T-helper 2 cell treated with Interferon-gamma antibody and Interleukin-4, amounts not matched to agents 100 ng/mL and 5 ng/mL, for 36 hours (primary cell): Measurements from ENCODE around the gene SFRP4. TPM values are rescaled to one million over a fixed set of nuclear protein-coding genes. Genes with fewer than 3 reads are reported as not detected.
"Not testable (repeated sequence)": the region's sequence is repeated elsewhere in the genome, so short reads cannot be mapped to it uniquely, and the experiment has no call there.

Source experiments
- intact Hi-C: fragments of 100-400 bp; cut with micrococcal nuclease; formaldehyde crosslinking; loops from one replicate; pipeline ENCODE4 v1.15.1; 2023
- total RNA-seq: library from RNA; stranded (reverse); gene quantifications from 2 replicates; pipeline ENCODE4 v1.2.3, GENCODE V29; 2022

Gene SFRP4
- total RNA-seq, result not detected in 2 replicates

- intact Hi-C loops, result no loop called here
These were observed at the start of gene SFRP4 for GRCh38 chr7:37916673-37917660. TSS of gene SFRP4 (minus strand) at chr7:37916817. CDS start at chr7:37916537, 280 bp downstream.

- intact Hi-C loops, result no loop called here
These were observed 47.6 kb upstream of the SFRP4 start for GRCh38 chr7:37964196-37964595.

GRCh38 chr7:37961251-37961650 lies 44.6 kb upstream of the SFRP4 start:
- intact Hi-C loops, result no loop called here

DNA sequence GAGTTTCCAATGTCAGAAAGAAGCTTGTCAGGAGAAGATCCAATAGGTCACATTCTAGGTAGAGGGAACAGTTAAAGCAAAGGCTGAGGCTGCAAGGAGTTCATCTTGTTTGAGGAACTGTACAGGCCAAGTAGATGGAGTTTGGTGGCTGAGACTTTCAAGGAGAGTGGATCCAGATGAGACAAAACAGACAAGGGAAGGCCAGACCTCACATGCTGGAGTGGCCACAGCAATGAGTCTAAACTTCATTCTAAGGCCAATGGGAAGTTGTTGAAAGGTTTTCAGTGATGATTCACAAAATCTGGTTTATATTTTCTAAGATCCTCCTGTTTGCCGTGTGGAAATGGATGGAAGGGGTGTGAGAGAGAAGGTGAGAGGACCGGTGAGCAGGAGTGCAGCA lies 43.9 kb upstream of the SFRP4 start:
- intact Hi-C loops, result no loop called here

- intact Hi-C loops, result no loop called here
These were observed 40.8 kb upstream of the SFRP4 start for GRCh38 chr7:37957221-37957970.

- intact Hi-C loops, result no loop called here
These were observed 40.2 kb upstream of the SFRP4 start for GRCh38 chr7:37956791-37957190.

DNA sequence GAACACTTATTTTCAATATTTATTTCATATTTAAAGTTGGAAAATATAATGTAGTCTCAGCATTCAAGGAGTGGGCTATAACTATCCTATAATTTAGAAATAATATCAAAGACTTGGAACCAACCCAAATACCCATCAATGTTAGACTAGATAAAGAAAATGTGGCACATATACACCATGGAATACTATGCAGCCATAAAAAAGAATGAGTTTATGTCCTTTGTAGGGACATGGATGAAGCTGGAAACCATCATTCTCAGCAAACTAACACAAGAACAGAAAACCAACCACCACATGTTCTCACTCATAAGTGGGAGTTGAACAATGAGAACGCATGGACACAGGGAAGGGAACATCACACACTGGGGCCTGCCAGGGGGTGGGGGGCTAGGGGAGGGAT lies 37.6 kb upstream of the SFRP4 start:
- intact Hi-C loops, result not testable (repeated sequence)

DNA sequence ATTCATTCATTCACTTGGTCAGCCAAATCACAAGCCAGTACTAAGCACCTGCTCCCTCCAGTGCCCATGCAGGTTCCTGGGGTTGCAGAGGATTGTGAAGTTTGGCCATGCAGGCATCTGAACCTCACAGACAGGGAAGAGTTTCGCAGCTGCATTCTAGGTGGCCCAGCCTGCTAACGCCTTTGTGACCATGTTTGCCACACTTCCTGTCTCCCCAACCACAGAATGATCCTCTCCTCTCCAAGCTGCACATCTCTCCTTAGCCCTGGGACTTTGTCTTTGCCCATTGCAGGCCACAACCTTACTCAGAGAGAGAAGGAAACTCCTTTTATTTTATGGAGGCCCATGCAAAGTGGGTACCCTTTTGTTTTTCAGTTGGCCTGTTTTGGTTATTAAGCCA lies 35.6 kb upstream of the SFRP4 start:
- intact Hi-C loops, result no loop called here

GRCh38 chr7:37947941-37948210 lies 31.3 kb upstream of the SFRP4 start:
- intact Hi-C loops, result no loop called here

- intact Hi-C loops, result no loop called here
These were observed 30.7 kb upstream of the SFRP4 start for GRCh38 chr7:37947138-37947940.

- intact Hi-C loops, result no loop called here
These were observed 28.7 kb upstream of the SFRP4 start for GRCh38 chr7:37945336-37945735.

DNA sequence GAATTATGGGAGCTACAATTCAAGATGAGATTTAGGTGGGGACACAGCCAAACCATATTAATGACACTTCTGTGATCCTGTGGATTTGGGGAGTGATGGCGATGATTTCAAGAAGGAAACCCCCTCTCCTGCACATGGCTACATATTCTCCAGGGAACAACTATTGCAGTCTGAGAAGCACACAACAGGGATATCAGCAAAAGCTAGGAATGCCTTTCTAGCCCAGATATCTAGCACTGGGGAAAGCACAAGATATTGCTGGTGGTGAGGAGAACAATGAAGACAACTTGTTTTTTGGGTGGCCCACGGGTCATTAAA lies 28.1 kb upstream of the SFRP4 start:
- intact Hi-C loops, result no loop called here

- intact Hi-C loops, result no loop called here
These were observed 27.5 kb upstream of the SFRP4 start for GRCh38 chr7:37943905-37944736.

DNA sequence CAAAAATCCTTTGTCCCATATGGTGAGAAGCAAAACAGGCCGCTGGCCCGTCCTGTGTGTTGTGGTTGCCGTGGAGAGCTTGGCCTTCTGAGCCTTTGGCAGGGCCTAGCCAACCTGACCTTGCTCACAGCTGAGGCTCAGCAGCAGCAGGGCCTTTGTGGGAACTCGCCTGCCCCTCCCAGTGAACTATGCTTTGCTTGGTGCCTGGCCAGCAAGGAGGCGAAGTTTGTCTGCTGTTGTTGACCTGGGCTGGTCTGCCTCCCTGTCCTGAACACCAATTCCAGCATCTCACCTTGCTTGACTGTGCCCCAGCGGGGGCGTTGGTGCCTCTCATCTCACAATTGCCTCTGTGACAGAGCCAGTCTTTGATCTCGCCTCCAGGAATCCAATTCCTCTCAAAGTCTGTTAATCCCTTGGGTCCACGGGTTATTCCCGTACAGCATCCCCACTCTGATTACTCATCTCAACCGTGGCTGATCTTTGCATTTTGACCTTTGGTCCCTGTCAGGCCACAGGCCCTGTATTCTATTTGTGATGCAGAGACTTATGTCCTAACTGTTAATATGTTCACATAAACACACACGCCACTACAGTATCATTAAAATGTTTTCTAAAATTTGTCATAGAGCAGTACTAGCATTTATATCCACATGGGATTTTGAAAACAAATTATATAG lies 26.5 kb upstream of the SFRP4 start:
- intact Hi-C loops, result no loop called here

- intact Hi-C loops, result no loop called here
These were observed 16.5 kb upstream of the SFRP4 start for GRCh38 chr7:37933018-37933566.

GRCh38 chr7:37932543-37932942 lies 15.9 kb upstream of the SFRP4 start:
- intact Hi-C loops, result no loop called here

DNA sequence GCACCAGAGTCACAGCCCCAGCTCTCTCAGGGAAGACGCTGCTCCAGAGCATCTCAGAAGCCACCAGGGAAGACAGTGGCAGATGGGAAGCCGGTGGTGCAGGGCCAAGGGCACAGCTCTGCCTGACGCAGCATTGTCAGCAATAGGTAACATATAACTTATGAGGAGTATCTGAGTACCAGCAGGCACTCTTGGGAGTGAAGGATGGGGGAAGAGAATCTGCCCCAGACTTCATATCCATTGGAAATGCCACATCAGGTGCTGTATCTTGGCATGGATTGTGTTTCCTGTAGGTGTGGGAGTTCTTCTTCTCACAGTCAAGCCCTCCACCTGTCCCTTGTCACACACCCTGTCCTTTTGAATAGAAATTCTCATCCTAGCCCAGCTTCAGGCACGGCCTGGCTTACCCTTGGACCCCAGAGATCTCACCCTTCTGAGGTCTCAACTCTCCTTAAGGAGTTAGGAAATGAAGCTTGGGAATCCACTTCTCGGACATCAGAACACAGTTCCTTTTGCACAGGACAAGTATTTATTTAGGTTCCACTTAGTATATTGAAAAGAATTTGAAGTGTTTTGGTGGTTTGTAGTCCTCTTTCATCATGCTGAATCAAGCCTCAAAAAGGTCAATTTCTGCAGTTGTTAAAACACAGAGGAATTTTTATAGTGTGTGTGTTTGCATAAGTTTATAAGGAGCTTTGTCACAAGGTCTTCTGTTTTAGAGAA lies 13.8 kb upstream of the SFRP4 start:
- intact Hi-C loops, result no loop called here

DNA sequence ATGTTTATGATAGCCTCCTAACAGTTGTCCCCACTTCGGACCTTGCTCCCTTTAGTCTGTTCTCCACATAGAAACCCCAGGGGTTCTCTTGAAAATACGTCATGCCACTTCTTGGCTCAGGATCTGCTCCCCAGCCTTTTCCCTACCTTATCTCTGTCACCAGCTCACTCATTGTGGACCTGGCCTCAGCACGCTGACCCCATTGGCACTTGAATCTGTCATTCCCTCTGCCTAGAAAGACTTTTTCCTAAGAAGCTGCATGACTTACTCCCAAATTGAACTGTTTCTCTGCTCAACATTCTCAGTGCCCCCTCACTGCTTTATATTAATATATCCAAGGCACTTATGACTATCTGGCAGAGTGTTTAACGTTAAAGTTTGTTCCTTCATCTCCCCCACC lies 12.3 kb upstream of the SFRP4 start:
- intact Hi-C loops, result no loop called here

DNA sequence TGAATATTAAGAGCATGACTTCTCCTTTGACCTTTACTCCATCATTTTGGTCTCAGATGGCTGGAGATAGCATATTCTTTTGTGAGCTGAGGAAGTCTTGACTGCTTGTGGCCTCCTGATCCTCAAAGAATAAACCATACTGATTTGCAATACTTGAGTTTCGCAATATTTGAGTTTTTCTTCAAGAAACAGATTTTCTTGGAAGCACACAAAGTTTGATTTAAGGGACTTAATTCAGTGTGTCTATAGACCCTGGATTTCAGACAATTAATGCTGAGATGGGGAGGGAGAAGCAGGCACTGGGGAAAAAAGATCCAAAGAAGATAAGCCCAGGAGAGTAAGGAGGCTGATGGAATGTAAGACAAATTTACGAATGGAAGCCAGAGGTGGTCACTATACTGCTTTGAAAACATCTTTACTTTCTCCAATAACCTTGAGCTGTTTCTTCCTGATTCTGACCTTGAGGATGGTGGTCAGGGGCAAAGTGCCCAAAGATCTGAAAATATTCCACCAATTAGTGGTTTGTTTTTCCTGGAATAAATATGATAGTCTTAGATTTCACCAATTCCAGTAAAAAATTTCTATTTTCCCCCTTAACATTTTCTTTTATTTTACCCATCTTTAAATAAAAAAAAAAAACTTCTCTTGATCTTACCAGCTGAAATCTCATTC lies 11.3 kb upstream of the SFRP4 start:
- intact Hi-C loops, result no loop called here
